ENCODE results near the gene ATP6V1G1.

Gene ATP6V1G1

GRCh38 chr9:114612272-114612923, 24.8 kb downstream of the ATP6V1G1 start:
- peak overlapping the region; percentile 3 for H3K27ac ChIP-seq (ENCODE audit: low read depth, low read length)
- H4K8ac ChIP-seq (ENCODE audit: low read depth, low read length): peak overlapping the region; percentile 62
- H3K4me1 ChIP-seq (ENCODE audit: control insufficient read depth in 1 of 2, insufficient read depth in 2 of 2, low read length in 2 of 2): peaks cover 18 to 26% of the 10 kb centered on the region in 2 experiments

GRCh38 chr9:114613087-114613486, 25.5 kb downstream of the ATP6V1G1 start:
- H2AK5ac ChIP-seq (ENCODE audit: low read length): no peak overlapping the region
- no peak overlapping the region for H3K9ac ChIP-seq (ENCODE audit: low read length)
- peaks cover 0 to 2% of the 10 kb centered on the region in 2 experiments for H3K36me3 ChIP-seq (ENCODE audit: control insufficient read depth in 1 of 2, insufficient read depth in 2 of 2, low read length in 2 of 2)
- H3K18ac ChIP-seq (ENCODE audit: low read length): no peak overlapping the region
- no peak overlapping the region for H3K23ac ChIP-seq (ENCODE audit: low read length)
- no peak overlapping the region for H4K12ac ChIP-seq (ENCODE audit: low read depth, low read length)
- DNase-seq: no peak
- H3K14ac ChIP-seq (ENCODE audit: low read length): no peak overlapping the region
- H3K4ac ChIP-seq (ENCODE audit: low read depth, low read length): no peak overlapping the region
- no peaks in the 10 kb centered on the region for H3K9me3 ChIP-seq (ENCODE audit: insufficient read depth, low read depth, low read length)
- peaks cover 18 to 26% of the 10 kb centered on the region in 2 experiments for H3K4me1 ChIP-seq (ENCODE audit: control insufficient read depth in 1 of 2, insufficient read depth in 2 of 2, low read length in 2 of 2)
- no peak overlapping the region for H4K8ac ChIP-seq (ENCODE audit: low read depth, low read length)
- H3K79me1 ChIP-seq (ENCODE audit: low read length): peaks cover 10% of the 10 kb centered on the region
- peaks cover 2% of the 10 kb centered on the region for H3K79me2 ChIP-seq (ENCODE audit: control insufficient read depth, insufficient read depth, low read length, poor library complexity)
- H3K4me3 ChIP-seq (ENCODE audit: low read depth, low read length): no peak overlapping the region
- no peak overlapping the region for H2BK12ac ChIP-seq (ENCODE audit: low read length)
- H3K27me3 ChIP-seq (ENCODE audit: insufficient read depth, low read length): no peaks in the 10 kb centered on the region
- H3K27ac ChIP-seq (ENCODE audit: low read depth, low read length): peak overlapping the region; percentile 16
- no peak overlapping the region for H2AFZ ChIP-seq (ENCODE audit: insufficient read depth, low read length, poor library complexity)
- H2BK5ac ChIP-seq (ENCODE audit: low read depth, low read length, poor library complexity): no peak overlapping the region
- WGBS (ENCODE audit: extremely low coverage, insufficient coverage, insufficient read length): no CpG with 5 or more reads among the region's 7 CpGs
- no peak overlapping the region for H3K4me2 ChIP-seq (ENCODE audit: low read length)
- H4K91ac ChIP-seq (ENCODE audit: low read depth, low read length): no peak overlapping the region
- H2BK120ac ChIP-seq (ENCODE audit: insufficient read depth, low read length, poor library complexity): no peak overlapping the region

More at GRCh38 chr9:114612272-114612923, 24.8 kb downstream of the ATP6V1G1 start:
- H3K9me3 ChIP-seq (ENCODE audit: insufficient read depth, low read depth, low read length): no peaks in the 10 kb centered on the region
- H3K79me2 ChIP-seq (ENCODE audit: control insufficient read depth, insufficient read depth, low read length, poor library complexity): peaks cover 2% of the 10 kb centered on the region
- H3K4ac ChIP-seq (ENCODE audit: low read depth, low read length): no peak overlapping the region
- H2AK5ac ChIP-seq (ENCODE audit: low read length): peak overlapping the region; percentile 13
- peak overlapping the region; percentile 45 for H2BK120ac ChIP-seq (ENCODE audit: insufficient read depth, low read length, poor library complexity)
- peak overlapping the region; percentile 48 for H3K18ac ChIP-seq (ENCODE audit: low read length)
- H3K9ac ChIP-seq (ENCODE audit: low read length): no peak overlapping the region
- H3K23ac ChIP-seq (ENCODE audit: low read length): no peak overlapping the region
- no peak overlapping the region for H3K14ac ChIP-seq (ENCODE audit: low read length)
- peaks cover 10% of the 10 kb centered on the region for H3K79me1 ChIP-seq (ENCODE audit: low read length)
- H2BK5ac ChIP-seq (ENCODE audit: low read depth, low read length, poor library complexity): no peak overlapping the region
- no peaks in the 10 kb centered on the region for H3K27me3 ChIP-seq (ENCODE audit: insufficient read depth, low read length)
- H3K36me3 ChIP-seq (ENCODE audit: control insufficient read depth in 1 of 2, insufficient read depth in 2 of 2, low read length in 2 of 2): peaks cover 0 to under 1% of the 10 kb centered on the region in 2 experiments
- peak overlapping the region; percentile 64 for H3K4me2 ChIP-seq (ENCODE audit: low read length)
- peak overlapping the region; percentile 38 for H2BK12ac ChIP-seq (ENCODE audit: low read length)
- WGBS (ENCODE audit: extremely low coverage, insufficient coverage, insufficient read length): no CpG with 5 or more reads among the region's 4 CpGs
- peak overlapping the region; percentile 2 for H3K4me3 ChIP-seq (ENCODE audit: low read depth, low read length)
- no peak for DNase-seq
- H2AFZ ChIP-seq (ENCODE audit: insufficient read depth, low read length, poor library complexity): no peak overlapping the region
- H4K91ac ChIP-seq (ENCODE audit: low read depth, low read length): peak overlapping the region; percentile 52
- H4K12ac ChIP-seq (ENCODE audit: low read depth, low read length): no peak overlapping the region

- Histone ChIP-seq H4K91ac (ENCODE audit: low read depth, low read length) (no peak overlapping the region), H4K8ac (ENCODE audit: low read depth, low read length) (no peak overlapping the region), H3K9ac (ENCODE audit: low read length) (no peak overlapping the region), H3K18ac (ENCODE audit: low read length) (no peak overlapping the region), H3K79me2 (ENCODE audit: control insufficient read depth, insufficient read depth, low read length, poor library complexity) (peaks cover 2% of the 10 kb centered on the region), H2BK5ac (ENCODE audit: low read depth, low read length, poor library complexity) (no peak overlapping the region), H3K36me3 (ENCODE audit: control insufficient read depth in 1 of 2, insufficient read depth in 2 of 2, low read length in 2 of 2) (peaks cover 0 to 2% of the 10 kb centered on the region in 2 experiments), H3K4me1 (ENCODE audit: control insufficient read depth in 1 of 2, insufficient read depth in 2 of 2, low read length in 2 of 2) (peaks cover 18 to 26% of the 10 kb centered on the region in 2 experiments), H3K4ac (ENCODE audit: low read depth, low read length) (no peak overlapping the region), H3K79me1 (ENCODE audit: low read length) (peaks cover 10% of the 10 kb centered on the region), H3K4me3 (ENCODE audit: low read depth, low read length) (no peak overlapping the region), H4K12ac (ENCODE audit: low read depth, low read length) (no peak overlapping the region), H3K27ac (ENCODE audit: low read depth, low read length) (no peak overlapping the region), H2BK12ac (ENCODE audit: low read length) (no peak overlapping the region), H2BK120ac (ENCODE audit: insufficient read depth, low read length, poor library complexity) (no peak overlapping the region), H2AFZ (ENCODE audit: insufficient read depth, low read length, poor library complexity) (no peak overlapping the region), H3K14ac (ENCODE audit: low read length) (no peak overlapping the region), H3K23ac (ENCODE audit: low read length) (no peak overlapping the region), H2AK5ac (ENCODE audit: low read length) (no peak overlapping the region), H3K27me3 (ENCODE audit: insufficient read depth, low read length) (no peaks in the 10 kb centered on the region), H3K4me2 (ENCODE audit: low read length) (no peak overlapping the region), H3K9me3 (ENCODE audit: insufficient read depth, low read depth, low read length) (no peaks in the 10 kb centered on the region)
- DNase-seq: no peak
- WGBS (ENCODE audit: extremely low coverage, insufficient coverage, insufficient read length): no CpG with 5 or more reads among the region's 3 CpGs
Observed at GRCh38 chr9:114613919-114614318, 26.4 kb downstream of the ATP6V1G1 start.

- no peak overlapping the region for H3K4me3 ChIP-seq (ENCODE audit: low read depth, low read length)
- H3K23ac ChIP-seq (ENCODE audit: low read length): no peak overlapping the region
- no peak overlapping the region for H2BK120ac ChIP-seq (ENCODE audit: insufficient read depth, low read length, poor library complexity)
- no peak overlapping the region for H4K8ac ChIP-seq (ENCODE audit: low read depth, low read length)
- DNase-seq: no peak
- no peak overlapping the region for H2AK5ac ChIP-seq (ENCODE audit: low read length)
- peaks cover 2% of the 10 kb centered on the region for H3K79me2 ChIP-seq (ENCODE audit: control insufficient read depth, insufficient read depth, low read length, poor library complexity)
- H2AFZ ChIP-seq (ENCODE audit: insufficient read depth, low read length, poor library complexity): no peak overlapping the region
- no peak overlapping the region for H3K9ac ChIP-seq (ENCODE audit: low read length)
- no peak overlapping the region for H2BK5ac ChIP-seq (ENCODE audit: low read depth, low read length, poor library complexity)
- no peak overlapping the region for H3K18ac ChIP-seq (ENCODE audit: low read length)
- H3K14ac ChIP-seq (ENCODE audit: low read length): no peak overlapping the region
- WGBS (ENCODE audit: extremely low coverage, insufficient coverage, insufficient read length): no CpG with 5 or more reads among the region's 3 CpGs
- H3K4me1 ChIP-seq (ENCODE audit: control insufficient read depth in 1 of 2, insufficient read depth in 2 of 2, low read length in 2 of 2): peaks cover 18 to 28% of the 10 kb centered on the region in 2 experiments
- H3K9me3 ChIP-seq (ENCODE audit: insufficient read depth, low read depth, low read length): no peaks in the 10 kb centered on the region
- no peak overlapping the region for H2BK12ac ChIP-seq (ENCODE audit: low read length)
- peaks cover 10% of the 10 kb centered on the region for H3K79me1 ChIP-seq (ENCODE audit: low read length)
- no peak overlapping the region for H3K27ac ChIP-seq (ENCODE audit: low read depth, low read length)
- peaks cover 0 to 2% of the 10 kb centered on the region in 2 experiments for H3K36me3 ChIP-seq (ENCODE audit: control insufficient read depth in 1 of 2, insufficient read depth in 2 of 2, low read length in 2 of 2)
- no peak overlapping the region for H3K4ac ChIP-seq (ENCODE audit: low read depth, low read length)
- no peak overlapping the region for H4K12ac ChIP-seq (ENCODE audit: low read depth, low read length)
- no peak overlapping the region for H4K91ac ChIP-seq (ENCODE audit: low read depth, low read length)
- H3K4me2 ChIP-seq (ENCODE audit: low read length): no peak overlapping the region
- H3K27me3 ChIP-seq (ENCODE audit: insufficient read depth, low read length): no peaks in the 10 kb centered on the region
Observed at GRCh38 chr9:114614373-114614772, 26.8 kb downstream of the ATP6V1G1 start.

All from trophoblast cell (in vitro differentiated cells and primary cell).